ENCODE data around the gene MCF2L. TPM values are rescaled to one million over a fixed set of nuclear protein-coding genes. Genes with fewer than 3 reads are reported as not detected.
"Not testable (repeated sequence)": the region's sequence is repeated elsewhere in the genome, so short reads cannot be mapped to it uniquely, and the experiment has no call there.

The MCF2L gene
- total RNA-seq, 2 donors from 2014 or later: 28.6 to 33.1 TPM

- intact Hi-C loops (cut with DNase I): no loop called here
- DNase-seq (ENCODE audit: low spot score): peak; percentile 75
Measured at GRCh38 chr13:113110048-113110851, 141.2 kb downstream of the MCF2L start.

- peak; percentile 67 for DNase-seq (ENCODE audit: low spot score)
- intact Hi-C loops (cut with DNase I): no loop called here
Measured at GRCh38 chr13:113110852-113111315, 141.9 kb downstream of the MCF2L start.

GRCh38 chr13:113111821-113112220, 142.8 kb downstream of the MCF2L start:
- intact Hi-C loops (cut with DNase I); DNase-seq (ENCODE audit: low spot score): not testable (repeated sequence)

GRCh38 chr13:113112475-113112874, 143.5 kb downstream of the MCF2L start:
- intact Hi-C loops (cut with DNase I); DNase-seq (ENCODE audit: low spot score): not testable (repeated sequence)

- no peak for DNase-seq (ENCODE audit: low spot score)
- intact Hi-C loops (cut with DNase I): no loop called here
Measured at GRCh38 chr13:113112893-113113845, 144.2 kb downstream of the MCF2L start.

GRCh38 chr13:113113846-113114271, 144.8 kb downstream of the MCF2L start:
- DNase-seq (ENCODE audit: low spot score): peak; percentile 48
- intact Hi-C loops (cut with DNase I): no loop called here

- intact Hi-C loops (cut with DNase I): no loop called here
- peak; percentile 73 for DNase-seq (ENCODE audit: low spot score)
Measured at GRCh38 chr13:113114511-113115362, 145.7 kb downstream of the MCF2L start.

- no peak for DNase-seq (ENCODE audit: low spot score)
- intact Hi-C loops (cut with DNase I): no loop called here
Measured at GRCh38 chr13:113115363-113116205, 146.6 kb downstream of the MCF2L start.

- no peak for DNase-seq (ENCODE audit: low spot score)
- intact Hi-C loops (cut with DNase I): no loop called here
Measured at GRCh38 chr13:113116206-113116800, 147.3 kb downstream of the MCF2L start.

- intact Hi-C loops (cut with DNase I): no loop called here
- DNase-seq (ENCODE audit: low spot score): peak; percentile 58
Measured at GRCh38 chr13:113116871-113117271, 147.9 kb downstream of the MCF2L start.

GRCh38 chr13:113117335-113117872, 148.4 kb downstream of the MCF2L start:
- peak; percentile 58 for DNase-seq (ENCODE audit: low spot score)
- intact Hi-C loops (cut with DNase I): no loop called here

- intact Hi-C loops (cut with DNase I): no loop called here
- DNase-seq (ENCODE audit: low spot score): peak; percentile 68
Measured at GRCh38 chr13:113117911-113118260, 148.9 kb downstream of the MCF2L start.

- peak; percentile 73 for DNase-seq (ENCODE audit: low spot score)
- intact Hi-C loops (cut with DNase I): no loop called here
Measured at GRCh38 chr13:113118261-113119021, 149.4 kb downstream of the MCF2L start.

GRCh38 chr13:113119166-113119821, 150.3 kb downstream of the MCF2L start:
- intact Hi-C loops (cut with DNase I): no loop called here
- peak; percentile 51 for DNase-seq (ENCODE audit: low spot score)

GRCh38 chr13:113119822-113120189, 150.8 kb downstream of the MCF2L start:
- DNase-seq (ENCODE audit: low spot score): peak; percentile 63
- intact Hi-C loops (cut with DNase I): no loop called here

Data from posterior vena cava (tissue), 2 donors.